ENCODE measurements around the gene NAALADL2.

- TF ChIP-seq CTCF (IDR thresholded peaks at IDR 0.05; ENCODE audit: low read length) (no peak), EZH2 (IDR thresholded peaks at IDR 0.05; ENCODE audit: borderline replicate concordance, low read length) (no peak)
These were observed 998.6 kb downstream of the NAALADL2 start for GRCh38 chr3:175857666-175858270.

All from OCI-LY1 (cell line).